Measurements from ENCODE around the gene DDIT4. TPM values are rescaled to one million over a fixed set of nuclear protein-coding genes. Genes with fewer than 3 reads are reported as not detected.

DDIT4 gene
- total RNA-seq, 2 experiments from 2014 or later, result 1,071 to 1,096 TPM

DNA sequence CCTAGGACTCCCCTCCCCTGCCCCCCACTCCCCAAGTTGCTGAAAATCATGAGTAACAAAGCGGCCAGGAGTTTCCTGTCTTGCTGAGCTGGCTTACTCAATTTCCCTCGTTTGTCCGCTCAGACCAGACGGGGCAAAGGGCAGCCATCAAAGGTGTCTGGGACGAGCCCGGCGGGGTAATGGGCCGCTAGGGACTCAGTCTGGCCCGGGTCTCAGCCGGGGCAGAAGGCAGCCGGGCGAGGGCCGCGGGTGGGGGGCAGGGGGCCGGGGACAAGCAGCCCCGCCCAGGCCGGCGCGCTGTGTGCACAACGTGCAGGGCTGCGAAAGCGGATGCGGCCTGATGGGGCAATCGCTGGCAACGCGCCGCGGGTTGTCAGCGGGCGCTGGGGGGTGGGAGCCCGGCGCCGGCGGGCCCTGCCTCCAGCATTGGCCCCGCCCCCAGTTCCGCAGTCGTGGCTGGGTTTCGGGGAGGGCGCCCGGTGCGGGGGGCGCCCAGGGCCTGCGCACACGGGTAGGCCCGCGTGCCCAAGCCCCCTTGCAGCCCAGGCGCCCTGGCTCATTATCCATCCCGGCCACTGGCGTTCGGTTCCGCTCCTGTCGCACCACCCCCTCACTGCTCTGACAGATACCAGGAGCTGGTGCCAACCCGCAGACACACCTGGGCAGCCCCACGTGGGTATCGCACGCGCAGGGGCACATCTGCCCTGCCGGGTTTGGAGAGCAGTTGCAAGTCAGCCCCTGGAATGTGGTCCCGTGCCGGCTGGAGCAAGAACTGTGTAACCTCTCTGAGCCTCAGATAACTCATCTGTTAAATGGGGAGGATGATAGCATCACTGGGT, 45.9 kb downstream of the DDIT4 start:
- Mint-ChIP-seq H3K9me3 (no peaks in the 10 kb centered on the region), H3K27ac (peak overlapping the region; percentile 99), H3K36me3 (ENCODE audit: low read depth) (peaks cover 13% of the 10 kb centered on the region), H3K4me3 (peak overlapping the region; percentile 86), H3K27me3 (no peaks in the 10 kb centered on the region), H3K4me1 (ENCODE audit: low read depth) (peaks cover 78% of the 10 kb centered on the region)
- intact Hi-C loops (cut with micrococcal nuclease), result loop anchor here (2.0 kb wide), 1 partner anchor 15 kb away; no protein-coding TSS in a partner anchor
- ChIA-PET POLR2A (interaction anchor here (0.6 to 28.1 kb wide), 12 partner anchors 8 to 260 kb away, joined by 3 to 796 read pairs (median 6); partner anchors contain the start of genes DDIT4, DNAJB12 and SPOCK2), CTCF (interaction anchor here (0.8 to 5.6 kb wide), 9 partner anchors 9 to 72 kb away, joined by 3 to 41 read pairs (median 4); partner anchors contain the start of gene DDIT4)
- no peak for TF ChIP-seq CTCF (IDR thresholded peaks at IDR 0.05)
- DNase-seq (peak; percentile 93), ATAC-seq (peak; percentile 52)

- Mint-ChIP-seq H3K36me3 (ENCODE audit: low read depth) (peaks cover 13% of the 10 kb centered on the region), H3K4me1 (ENCODE audit: low read depth) (peaks cover 72% of the 10 kb centered on the region), H3K4me3 (peak overlapping the region; percentile 85), H3K27me3 (no peaks in the 10 kb centered on the region), H3K9me3 (no peaks in the 10 kb centered on the region), H3K27ac (peak overlapping the region; percentile 99)
- ATAC-seq (peak; percentile 69), DNase-seq (peak; percentile 88)
- TF ChIP-seq CTCF (IDR thresholded peaks at IDR 0.05), result no peak
- CTCF ChIA-PET, result interaction anchor here (1.0 to 5.6 kb wide), 10 partner anchors 11 to 73 kb away, joined by 3 to 41 read pairs (median 6); partner anchors contain the start of gene DDIT4
- intact Hi-C loops (cut with micrococcal nuclease), result no loop called here
- POLR2A ChIA-PET, result interaction anchor here (0.5 to 28.1 kb wide), 14 partner anchors 9 to 469 kb away, joined by 3 to 796 read pairs (median 6); partner anchors contain the start of genes ANAPC16, ASCC1, DDIT4 and SPOCK2
Measured at GRCh38 chr10:72320676-72321247, 47.0 kb downstream of the DDIT4 start.

DNA sequence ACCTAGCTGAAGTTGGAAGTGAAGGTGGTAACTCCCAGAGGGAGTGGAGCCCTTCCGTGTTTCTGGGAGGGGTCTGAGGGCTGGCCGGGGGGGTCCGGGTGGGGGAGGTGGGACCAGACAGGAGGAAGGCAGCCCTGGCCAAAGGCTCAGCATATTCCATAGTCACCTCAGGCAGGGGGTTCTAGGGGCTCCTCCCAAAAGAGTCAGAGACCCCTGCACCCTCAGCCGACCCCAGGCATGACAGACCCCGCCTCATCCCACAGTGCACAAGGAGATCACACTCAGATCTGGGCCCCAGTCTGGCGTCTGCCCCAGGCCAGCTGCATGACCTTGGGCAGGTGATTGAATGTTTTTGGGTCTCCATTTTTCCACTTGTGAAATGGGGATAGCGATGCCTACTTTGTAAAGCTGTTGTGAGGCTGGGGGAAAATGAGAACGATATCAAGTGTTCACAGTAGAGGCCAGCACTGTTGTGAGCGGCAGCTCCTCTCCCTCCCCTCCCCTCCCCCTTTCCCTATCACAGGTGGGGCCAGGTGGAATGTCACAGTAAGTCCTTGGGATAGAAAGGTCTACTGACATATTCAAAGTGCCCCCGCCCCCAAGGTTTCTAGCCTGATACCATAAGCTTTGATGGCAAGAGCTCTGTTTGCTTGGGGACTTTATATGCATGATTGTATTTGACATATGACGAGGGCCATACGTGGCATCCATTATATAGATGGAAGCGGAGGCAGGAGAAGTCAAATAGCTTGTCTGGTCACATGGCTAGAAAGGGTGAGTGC, 47.7 kb downstream of the DDIT4 start:
- no peaks in the 10 kb centered on the region for H3K27me3 Mint-ChIP-seq
- peaks cover 13% of the 10 kb centered on the region for H3K36me3 Mint-ChIP-seq (ENCODE audit: low read depth)
- POLR2A ChIA-PET, result interaction anchor here (0.5 to 28.1 kb wide), 13 partner anchors 10 to 470 kb away, joined by 3 to 796 read pairs (median 5); partner anchors contain the start of genes ANAPC16, ASCC1 and DDIT4
- intact Hi-C loops (cut with micrococcal nuclease), result no loop called here
- TF ChIP-seq CTCF (IDR thresholded peaks at IDR 0.05), result no peak
- DNase-seq, result no peak
- H3K4me3 Mint-ChIP-seq, result peak overlapping the region; percentile 85
- CTCF ChIA-PET, result interaction anchor here (0.6 to 5.6 kb wide), 13 partner anchors 10 to 74 kb away, joined by 3 to 41 read pairs (median 5); partner anchors contain the start of gene DDIT4
- H3K27ac Mint-ChIP-seq, result peak overlapping the region; percentile 99
- no peaks in the 10 kb centered on the region for H3K9me3 Mint-ChIP-seq
- H3K4me1 Mint-ChIP-seq (ENCODE audit: low read depth), result peaks cover 68% of the 10 kb centered on the region
- no peak for ATAC-seq

GRCh38 chr10:72322030-72322279, 48.2 kb downstream of the DDIT4 start:
- H3K4me3 Mint-ChIP-seq, result peak overlapping the region; percentile 85
- ATAC-seq (no peak), DNase-seq (no peak)
- peaks cover 2% of the 10 kb centered on the region for H3K27me3 Mint-ChIP-seq
- H3K9me3 Mint-ChIP-seq, result peaks cover 1% of the 10 kb centered on the region
- peak overlapping the region; percentile 99 for H3K27ac Mint-ChIP-seq
- peaks cover 70% of the 10 kb centered on the region for H3K4me1 Mint-ChIP-seq (ENCODE audit: low read depth)
- CTCF ChIA-PET, result interaction anchor here (0.6 to 5.6 kb wide), 7 partner anchors 11 to 48 kb away, joined by 3 to 41 read pairs (median 7); partner anchors contain the start of gene DDIT4
- no peak for TF ChIP-seq CTCF (IDR thresholded peaks at IDR 0.05)
- peaks cover 17% of the 10 kb centered on the region for H3K36me3 Mint-ChIP-seq (ENCODE audit: low read depth)
- POLR2A ChIA-PET, result interaction anchor here (0.6 to 28.1 kb wide), 11 partner anchors 10 to 253 kb away, joined by 3 to 796 read pairs (median 5); partner anchors contain the start of genes ANAPC16, ASCC1 and DDIT4
- intact Hi-C loops (cut with micrococcal nuclease), result no loop called here

Measured in activated CD8-positive, alpha-beta T cell treated with anti-CD3 and anti-CD28 coated beads for 36 hours (primary cell).